ENCODE data around the gene NTN4.
"Not testable (repeated sequence)": the region's sequence is repeated elsewhere in the genome, so short reads cannot be mapped to it uniquely, and the experiment has no call there.

The NTN4 gene

GRCh38 chr12:95623554-95624170 lies 166.9 kb downstream of the NTN4 start:
- TF ChIP-seq ISL1 (CRISPR knock-in tag; IDR thresholded peaks at IDR 0.05) (peak; percentile 52), CSDC2 (CRISPR knock-in tag; IDR thresholded peaks at IDR 0.05) (no peak)
- ATAC-seq, result peak; percentile 98

DNA sequence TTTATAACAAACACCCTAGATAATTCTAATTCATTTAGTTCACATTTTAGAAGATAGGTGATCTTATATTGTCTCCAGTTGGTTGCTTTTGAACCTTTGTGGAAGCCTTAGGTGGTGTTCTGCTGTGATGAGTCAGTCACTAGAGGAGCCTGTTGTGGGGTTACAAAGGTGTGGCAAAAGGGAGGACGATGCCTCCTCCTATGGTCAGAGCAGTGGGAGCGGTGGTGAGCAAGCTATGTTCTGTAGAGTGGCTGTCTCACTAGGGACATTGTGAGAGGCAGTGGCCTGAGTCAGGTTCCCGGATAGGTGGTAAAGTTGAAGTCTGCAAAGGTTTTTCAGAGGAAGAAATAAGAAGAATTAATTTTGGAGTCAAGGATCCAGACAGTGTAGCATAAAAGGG lies 167.7 kb downstream of the NTN4 start:
- TF ChIP-seq ZFP30 (CRISPR knock-in tag; IDR thresholded peaks at IDR 0.05) (no peak), SNAI2 (CRISPR knock-in tag; IDR thresholded peaks at IDR 0.05) (no peak)
- no peak for ATAC-seq

DNA sequence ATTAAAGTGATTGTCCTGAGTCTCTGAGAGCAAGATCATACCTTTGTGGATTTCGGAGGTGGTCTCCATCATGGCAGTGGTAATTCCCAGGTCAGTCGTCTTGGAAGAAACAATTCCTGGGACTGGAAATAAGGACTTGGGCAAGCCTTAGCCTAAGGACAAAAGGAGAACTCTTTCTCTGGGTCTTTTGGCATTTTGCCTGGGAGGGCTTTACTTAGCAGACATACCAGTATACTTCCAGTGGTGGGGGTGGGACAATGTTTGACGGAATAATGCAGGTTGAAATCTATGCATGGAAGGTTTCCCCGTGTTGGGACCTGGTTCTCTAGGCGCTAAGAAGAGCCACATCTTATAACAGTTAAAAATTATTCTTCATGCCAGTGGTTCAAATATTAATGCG lies 168.8 kb downstream of the NTN4 start:
- TF ChIP-seq ESRRG (CRISPR knock-in tag; IDR thresholded peaks at IDR 0.05), result no peak
- no peak for TF ChIP-seq RARB (CRISPR knock-in tag; IDR thresholded peaks at IDR 0.05)
- no peak for TF ChIP-seq PPARA (CRISPR knock-in tag; IDR thresholded peaks at IDR 0.05; ENCODE audit: borderline replicate concordance)
- no peak for TF ChIP-seq TSHZ2 (CRISPR knock-in tag; IDR thresholded peaks at IDR 0.05)
- no peak for TF ChIP-seq ZNF70 (CRISPR knock-in tag; IDR thresholded peaks at IDR 0.05)
- ATAC-seq, result no peak

GRCh38 chr12:95620171-95620570 lies 170.4 kb downstream of the NTN4 start:
- no peak for ATAC-seq
- no peak for TF ChIP-seq OSR1 (CRISPR knock-in tag; IDR thresholded peaks at IDR 0.05)
- TF ChIP-seq ZNF8 (CRISPR knock-in tag; IDR thresholded peaks at IDR 0.05), result no peak
- no peak for TF ChIP-seq ZNF565 (CRISPR knock-in tag; conservative IDR thresholded peaks at IDR 0.05; ENCODE audit: low read depth)
- TF ChIP-seq SNAI2 (CRISPR knock-in tag; IDR thresholded peaks at IDR 0.05), result no peak
- TF ChIP-seq RARB (CRISPR knock-in tag; IDR thresholded peaks at IDR 0.05), result no peak
- no peak for TF ChIP-seq PPARA (CRISPR knock-in tag; IDR thresholded peaks at IDR 0.05; ENCODE audit: borderline replicate concordance)
- TF ChIP-seq, protein P1, sequence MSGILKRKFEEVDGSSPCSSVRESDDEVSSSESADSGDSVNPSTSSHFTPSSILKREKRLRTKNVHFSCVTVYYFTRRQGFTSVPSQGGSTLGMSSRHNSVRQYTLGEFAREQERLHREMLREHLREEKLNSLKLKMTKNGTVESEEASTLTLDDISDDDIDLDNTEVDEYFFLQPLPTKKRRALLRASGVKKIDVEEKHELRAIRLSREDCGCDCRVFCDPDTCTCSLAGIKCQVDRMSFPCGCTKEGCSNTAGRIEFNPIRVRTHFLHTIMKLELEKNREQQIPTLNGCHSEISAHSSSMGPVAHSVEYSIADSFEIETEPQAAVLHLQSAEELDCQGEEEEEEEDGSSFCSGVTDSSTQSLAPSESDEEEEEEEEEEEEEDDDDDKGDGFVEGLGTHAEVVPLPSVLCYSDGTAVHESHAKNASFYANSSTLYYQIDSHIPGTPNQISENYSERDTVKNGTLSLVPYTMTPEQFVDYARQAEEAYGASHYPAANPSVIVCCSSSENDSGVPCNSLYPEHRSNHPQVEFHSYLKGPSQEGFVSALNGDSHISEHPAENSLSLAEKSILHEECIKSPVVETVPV (CRISPR knock-in tag; IDR thresholded peaks at IDR 0.05), result no peak
- TF ChIP-seq ESRRG (CRISPR knock-in tag; IDR thresholded peaks at IDR 0.05), result no peak
- no peak for TF ChIP-seq TSHZ2 (CRISPR knock-in tag; IDR thresholded peaks at IDR 0.05)
- TF ChIP-seq, protein P2, sequence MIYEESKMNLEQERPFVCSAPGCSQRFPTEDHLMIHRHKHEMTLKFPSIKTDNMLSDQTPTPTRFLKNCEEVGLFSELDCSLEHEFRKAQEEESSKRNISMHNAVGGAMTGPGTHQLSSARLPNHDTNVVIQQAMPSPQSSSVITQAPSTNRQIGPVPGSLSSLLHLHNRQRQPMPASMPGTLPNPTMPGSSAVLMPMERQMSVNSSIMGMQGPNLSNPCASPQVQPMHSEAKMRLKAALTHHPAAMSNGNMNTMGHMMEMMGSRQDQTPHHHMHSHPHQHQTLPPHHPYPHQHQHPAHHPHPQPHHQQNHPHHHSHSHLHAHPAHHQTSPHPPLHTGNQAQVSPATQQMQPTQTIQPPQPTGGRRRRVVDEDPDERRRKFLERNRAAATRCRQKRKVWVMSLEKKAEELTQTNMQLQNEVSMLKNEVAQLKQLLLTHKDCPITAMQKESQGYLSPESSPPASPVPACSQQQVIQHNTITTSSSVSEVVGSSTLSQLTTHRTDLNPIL (CRISPR knock-in tag; IDR thresholded peaks at IDR 0.05; ENCODE audit: low read depth), result no peak
- TF ChIP-seq ZNF70 (CRISPR knock-in tag; IDR thresholded peaks at IDR 0.05), result no peak
- no peak for TF ChIP-seq ZFP3 (CRISPR knock-in tag; IDR thresholded peaks at IDR 0.05)
- no peak for TF ChIP-seq TOX (CRISPR knock-in tag; IDR thresholded peaks at IDR 0.05; ENCODE audit: borderline replicate concordance)
- TF ChIP-seq GLIS3 (CRISPR knock-in tag; IDR thresholded peaks at IDR 0.05), result no peak
- TF ChIP-seq BACH2 (CRISPR knock-in tag; IDR thresholded peaks at IDR 0.05; ENCODE audit: borderline replicate concordance), result no peak
- TF ChIP-seq POU6F1 (CRISPR knock-in tag; IDR thresholded peaks at IDR 0.05; ENCODE audit: borderline replicate concordance, low read depth), result no peak

- ATAC-seq, result not testable (repeated sequence)
Measured at GRCh38 chr12:95616470-95616869, 174.1 kb downstream of the NTN4 start.

All from SK-N-SH treated with all-trans-retinoic acid at 6 μM for 48 hours (cell line).